MCF 10A (cell line): ENCODE measurements around the gene NUTM1. TPM values are rescaled to one million over a fixed set of nuclear protein-coding genes. Genes with fewer than 3 reads are reported as not detected.
"Not testable (repeated sequence)": the region's sequence is repeated elsewhere in the genome, so short reads cannot be mapped to it uniquely, and the experiment has no call there.

ENCODE experiments used
- BruUV-seq: library from RNA; stranded (reverse); fragments of 400-500 nt; replicated peaks from 2 replicates; lab custom pipeline; 2021; lab: Mats Ljungman, UMichigan
- CTCF ChIA-PET: fragments of 300-600 bp; sonication (Branson Sonifier 250); formaldehyde crosslinking; extraction: SDS; loops from one replicate; lab custom pipeline; 2021; ENCODE audit warnings: antibody characterized with exemption, inconsistent platforms; lab: Yijun Ruan, JAX
- POLR2A ChIA-PET: fragments of 300-600, 350-650 bp; sonication (Branson Sonifier 250); formaldehyde crosslinking; extraction: SDS; loops from one replicate; lab custom pipeline; 2020; ENCODE audit warnings: antibody characterized with exemption, inconsistent platforms; lab: Yijun Ruan, JAX
- DNase-seq: peaks from one replicate; pipeline ENCODE4 v3.0.0-alpha.2; 2018; ENCODE audit not compliant: unreplicated experiment
- H3K27ac Mint-ChIP-seq: one replicate; pipeline ENCODE4 v1.8.0; 2022; ENCODE audit warnings: mild to moderate bottlenecking, low read depth, mixed read lengths; ENCODE audit not compliant: unreplicated experiment
- H3K27me3 Mint-ChIP-seq: one replicate; pipeline ENCODE4 v1.8.0; 2022; ENCODE audit warnings: mixed read lengths; ENCODE audit not compliant: insufficient read depth, unreplicated experiment
- H3K36me3 Mint-ChIP-seq: one replicate; pipeline ENCODE4 v1.8.0; 2022; ENCODE audit warnings: mild to moderate bottlenecking, moderate library complexity, mixed read lengths; ENCODE audit not compliant: insufficient read depth, unreplicated experiment
- H3K4me1 Mint-ChIP-seq: one replicate; pipeline ENCODE4 v1.8.0; 2022; ENCODE audit warnings: mixed read lengths; ENCODE audit not compliant: insufficient read depth, unreplicated experiment
- H3K4me3 Mint-ChIP-seq: one replicate; pipeline ENCODE4 v1.8.0; 2022; ENCODE audit warnings: mild to moderate bottlenecking, moderate library complexity, mixed read lengths; ENCODE audit not compliant: unreplicated experiment
- H3K9me3 Mint-ChIP-seq: one replicate; pipeline ENCODE4 v1.8.0; 2022; ENCODE audit warnings: mixed read lengths; ENCODE audit not compliant: unreplicated experiment
- CTCF ChIP-seq: fragments of 200-600 bp; IDR thresholded peaks from one replicate; pipeline ENCODE4 v1.8.0; 2022; ENCODE audit warnings: antibody characterized with exemption, mild to moderate bottlenecking; ENCODE audit not compliant: unreplicated experiment
- intact Hi-C: fragments of 100-400 bp; cut with micrococcal nuclease; formaldehyde crosslinking; loops from 2 replicates; pipeline ENCODE4 v1.14.1; 2022
- total RNA-seq: library from RNA; stranded (reverse); gene quantifications from 2 replicates; pipeline ENCODE4 v1.2.3, GENCODE V29; 2022

NUTM1 gene
- total RNA-seq, 1 experiment from 2014 or later, result not detected

GRCh38 chr15:34374816-34375215 is 31.7 kb downstream of the NUTM1 start:
- ChIA-PET CTCF (interaction anchor here (0.7 to 1.0 kb wide), 2 partner anchors 140 to 301 kb away, joined by 3 read pairs; no protein-coding TSS in a partner anchor), POLR2A (interaction anchor here (0.7 kb wide), 1 partner anchor 177 kb away, joined by 3 read pairs; no protein-coding TSS in a partner anchor)
- Mint-ChIP-seq H3K4me1 (no peaks in the 10 kb centered on the region), H3K36me3 (peaks cover 10% of the 10 kb centered on the region), H3K4me3 (no peak overlapping the region), H3K27me3 (no peaks in the 10 kb centered on the region), H3K27ac (no peak overlapping the region), H3K9me3 (no peaks in the 10 kb centered on the region)
- no peak for DNase-seq
- intact Hi-C loops, result no loop called here
- TF ChIP-seq CTCF, result no peak
- no TSS peak for BruUV-seq

GRCh38 chr15:34375541-34375940 is 32.4 kb downstream of the NUTM1 start:
- H3K4me1 Mint-ChIP-seq, BruUV-seq, H3K27me3 Mint-ChIP-seq, DNase-seq, H3K4me3 Mint-ChIP-seq, H3K9me3 Mint-ChIP-seq, intact Hi-C loops, H3K27ac Mint-ChIP-seq: not testable (repeated sequence)
- ChIA-PET CTCF (interaction anchor here (1.0 kb wide), 2 partner anchors 9 to 141 kb away, joined by 3 read pairs; partner anchors contain the start of gene LPCAT4), POLR2A (interaction anchor here (0.7 kb wide), 1 partner anchor 178 kb away, joined by 3 read pairs; no protein-coding TSS in a partner anchor)
- H3K36me3 Mint-ChIP-seq, result peaks cover 10% of the 10 kb centered on the region

DNA sequence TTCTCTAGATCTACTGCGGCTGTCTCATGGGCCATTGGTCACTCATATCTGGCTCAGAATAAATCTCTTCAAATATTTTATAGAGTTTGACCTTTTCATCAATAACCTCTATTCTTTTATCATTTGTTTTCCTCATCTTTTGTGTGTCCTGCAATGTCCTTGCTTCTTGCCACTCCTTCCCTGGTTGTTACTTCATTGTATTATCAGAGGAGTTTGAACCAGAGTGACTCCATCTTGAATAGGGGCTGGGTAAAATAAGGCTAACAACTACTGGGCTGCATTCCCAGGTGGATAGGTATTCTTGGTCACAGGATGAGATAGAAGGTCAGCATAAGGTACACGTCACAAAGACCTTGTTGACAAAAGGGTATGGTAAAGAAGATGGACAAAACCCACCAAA is 33.7 kb downstream of the NUTM1 start:
- Mint-ChIP-seq H3K4me1 (no peaks in the 10 kb centered on the region), H3K27ac (no peak overlapping the region), H3K9me3 (no peaks in the 10 kb centered on the region), H3K36me3 (peaks cover 10% of the 10 kb centered on the region), H3K27me3 (no peaks in the 10 kb centered on the region), H3K4me3 (no peak overlapping the region)
- no peak for TF ChIP-seq CTCF
- ChIA-PET CTCF (no interaction called here), POLR2A (interaction anchor here (0.7 kb wide), 1 partner anchor 58 kb away, joined by 4 read pairs; no protein-coding TSS in a partner anchor)
- DNase-seq, result no peak
- intact Hi-C loops, result no loop called here
- no TSS peak for BruUV-seq

GRCh38 chr15:34380491-34380890 is 37.4 kb downstream of the NUTM1 start:
- POLR2A ChIA-PET, intact Hi-C loops, H3K27ac Mint-ChIP-seq, CTCF ChIA-PET, H3K4me3 Mint-ChIP-seq, H3K4me1 Mint-ChIP-seq, BruUV-seq, H3K27me3 Mint-ChIP-seq, DNase-seq, H3K9me3 Mint-ChIP-seq: not testable (repeated sequence)
- H3K36me3 Mint-ChIP-seq, result peaks cover 10% of the 10 kb centered on the region

DNA sequence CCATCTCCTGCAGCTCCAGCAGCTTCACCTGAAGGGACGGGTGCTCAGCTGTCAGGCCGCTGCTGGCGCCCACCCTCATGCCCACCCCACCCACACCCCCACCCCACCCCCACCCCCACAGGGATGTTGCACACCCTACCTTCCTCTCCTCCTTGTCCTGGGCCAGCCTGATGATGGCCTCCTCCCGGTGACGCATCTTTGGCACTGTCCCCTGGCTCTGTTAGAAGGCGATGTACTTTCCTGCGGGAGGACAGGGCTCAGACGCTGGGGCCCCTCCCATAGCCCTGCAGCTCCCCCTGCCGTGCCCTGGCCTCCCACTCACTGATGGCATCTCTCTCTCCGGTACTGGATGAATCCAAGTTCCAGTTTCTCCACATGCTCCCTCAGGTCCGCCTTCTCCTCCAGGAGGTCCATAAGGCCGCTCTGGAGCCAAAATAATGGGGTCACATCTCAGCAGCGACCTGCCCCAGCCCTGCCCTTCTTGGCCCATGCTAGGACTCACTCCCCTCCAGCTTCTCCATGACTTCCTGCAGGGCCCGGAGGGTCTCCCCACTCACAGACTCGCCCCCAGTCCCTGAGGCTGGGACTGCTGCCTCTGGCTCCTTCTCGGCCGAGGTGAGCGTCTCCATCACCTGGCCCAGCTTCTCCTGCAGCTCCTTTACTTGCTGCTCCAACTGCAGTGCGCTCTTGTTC is 38.9 kb downstream of the NUTM1 start:
- H3K4me3 Mint-ChIP-seq, H3K27ac Mint-ChIP-seq, POLR2A ChIA-PET, BruUV-seq, CTCF ChIA-PET, H3K9me3 Mint-ChIP-seq, DNase-seq, H3K4me1 Mint-ChIP-seq, intact Hi-C loops, H3K27me3 Mint-ChIP-seq: not testable (repeated sequence)
- H3K36me3 Mint-ChIP-seq, result peaks cover 10% of the 10 kb centered on the region

DNA sequence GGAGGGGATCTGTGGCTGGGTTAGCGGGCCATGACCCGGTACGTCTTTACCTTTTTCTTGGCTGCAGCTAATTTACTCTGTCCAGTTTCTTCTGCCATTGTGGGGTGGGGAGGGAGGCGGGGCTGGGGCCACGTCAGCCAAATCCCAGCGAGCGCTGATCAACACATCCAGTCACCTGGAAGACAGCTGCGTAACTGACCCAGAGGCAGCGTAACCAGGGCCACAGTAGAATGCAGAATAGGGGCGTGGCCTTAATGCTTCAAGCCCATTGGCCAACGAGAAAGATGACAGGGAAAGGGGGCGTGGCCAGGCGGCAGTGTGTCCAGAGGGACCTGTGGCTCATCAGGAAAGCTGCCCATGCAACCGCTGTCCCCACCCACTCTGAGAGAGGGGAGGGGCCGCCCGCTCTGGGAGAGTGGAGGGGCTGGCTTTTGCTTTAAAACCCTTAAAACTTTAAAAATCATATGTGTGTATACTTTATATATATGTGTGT is 46.5 kb downstream of the NUTM1 start:
- CTCF ChIA-PET, H3K27ac Mint-ChIP-seq, H3K27me3 Mint-ChIP-seq, POLR2A ChIA-PET, H3K4me3 Mint-ChIP-seq, H3K4me1 Mint-ChIP-seq, DNase-seq, H3K36me3 Mint-ChIP-seq, BruUV-seq, H3K9me3 Mint-ChIP-seq, intact Hi-C loops: not testable (repeated sequence)

- H3K27ac Mint-ChIP-seq, H3K4me1 Mint-ChIP-seq, H3K4me3 Mint-ChIP-seq, POLR2A ChIA-PET, H3K27me3 Mint-ChIP-seq, BruUV-seq, intact Hi-C loops, H3K9me3 Mint-ChIP-seq, H3K36me3 Mint-ChIP-seq, DNase-seq, CTCF ChIA-PET: not testable (repeated sequence)
Measured at GRCh38 chr15:34392981-34393380, 49.9 kb downstream of the NUTM1 start.
